B cell (primary cell): Measurements from ENCODE around the gene LPO. TPM values are rescaled to one million over a fixed set of nuclear protein-coding genes. Genes with fewer than 3 reads are reported as not detected.

ENCODE experiments used
- ATAC-seq: fragments of 200-7000 bp; cut with Tn5 transposase; one replicate; pipeline ENCODE4 v1.10.0; 2021; ENCODE audit warnings: low read depth, mild to moderate bottlenecking, moderate number of reproducible peaks, moderate library complexity
- CTCF ChIA-PET: fragments of 350-600 bp; sonication (Branson Sonifier 250); formaldehyde crosslinking; loops from one replicate; lab custom pipeline; 2021; ENCODE audit warnings: antibody characterized with exemption, inconsistent platforms; lab: Charles Lee
- POLR2A ChIA-PET: fragments of 350-600 bp; sonication (Branson Sonifier 250); formaldehyde crosslinking; loops from one replicate; lab custom pipeline; 2021; ENCODE audit warnings: antibody characterized with exemption; lab: Charles Lee
- DNase-seq: peaks from one replicate; pipeline ENCODE4 v3.0.0; 2013
- H2AFZ ChIP-seq: 2 replicates; pipeline ENCODE4 v1.6.1; 2012; ENCODE audit warnings: mild to moderate bottlenecking, low read depth, low read length; ENCODE audit not compliant: insufficient read depth, poor library complexity, severe bottlenecking
- H3K27ac ChIP-seq, 2 donors: 1 replicate in 1 of 2; 2 replicates in 1 of 2; pipeline ENCODE4 v1.5.1; 2012 to 2013; ENCODE audit warnings: low read length in 2 of 2, mild to moderate bottlenecking in 2 of 2, moderate library complexity in 1 of 2
- H3K27me3 ChIP-seq, 4 experiments: fragments of 200-600 bp in 1 of 4; sonication (generic) in 1 of 4; replicated peaks in 1 of 4; 1 replicate in 2 of 4; 2 replicates in 2 of 4; pipeline versions ENCODE4 v1.6.1 to v1.7.0; 2013 to 2016; ENCODE audit warnings: low read length in 3 of 4, mild to moderate bottlenecking in 2 of 4, mixed read lengths in 1 of 4, moderate library complexity in 1 of 4; ENCODE audit not compliant: insufficient read depth in 4 of 4, control insufficient read depth in 3 of 4; ENCODE audit errors: control extremely low read depth in 1 of 4
- H3K36me3 ChIP-seq, 2 experiments: replicated peaks in 1 of 2; 1 replicate in 1 of 2; 2 replicates in 1 of 2; pipeline versions ENCODE4 v1.6.1 to v1.7.1; 2013; ENCODE audit warnings: low read length in 1 of 2; ENCODE audit not compliant: insufficient read depth in 2 of 2, control insufficient read depth in 1 of 2; ENCODE audit errors: control extremely low read depth in 1 of 2, extremely low read depth in 1 of 2
- H3K4me1 ChIP-seq, 2 donors: fragments of 200-600 bp in 1 of 2; sonication (generic) in 1 of 2; 1 replicate in 1 of 2; 2 replicates in 1 of 2; pipeline versions ENCODE4 v1.5.1 to v1.6.1; 2013 to 2017; ENCODE audit warnings: low read length in 2 of 2; ENCODE audit not compliant: control insufficient read depth in 2 of 2, insufficient read depth in 2 of 2
- H3K4me2 ChIP-seq: replicated peaks from 2 replicates; pipeline ENCODE3; 2012; ENCODE audit warnings: mild to moderate bottlenecking, low read depth, low read length; ENCODE audit not compliant: poor library complexity, severe bottlenecking
- H3K4me3 ChIP-seq, 5 experiments: fragments of 200-600 bp in 1 of 5; sonication (generic) in 1 of 5; 1 replicate in 3 of 5; 2 replicates in 2 of 5; pipeline versions ENCODE4 v1.5.1 to v1.7.0; 2011 to 2016; ENCODE audit warnings: low read length in 4 of 5, mild to moderate bottlenecking in 4 of 5, low read depth in 2 of 5, control low read depth in 1 of 5, moderate library complexity in 1 of 5; ENCODE audit not compliant: insufficient read depth in 1 of 5; ENCODE audit errors: control extremely low read depth in 1 of 5, extremely low read depth in 1 of 5
- H3K79me2 ChIP-seq: fragments of 200-600 bp; sonication (generic); one replicate; pipeline ENCODE4 v1.6.0; 2016; ENCODE audit warnings: low read length; ENCODE audit not compliant: control insufficient read depth, insufficient read depth
- H3K9ac ChIP-seq: fragments of 200-600 bp; sonication (generic); 2 replicates; pipeline ENCODE4 v1.6.1; 2017; ENCODE audit warnings: mild to moderate bottlenecking, low read length, moderate library complexity
- H3K9me3 ChIP-seq, 3 donors: one replicate each; pipeline versions ENCODE4 v1.6.1 to v1.7.1; 2013; ENCODE audit warnings: low read length in 2 of 3; ENCODE audit not compliant: control insufficient read depth in 2 of 3, insufficient read depth in 1 of 3; ENCODE audit errors: control extremely low read depth in 1 of 3
- H4K20me1 ChIP-seq: 2 replicates; pipeline ENCODE4 v1.6.0; 2012; ENCODE audit warnings: mild to moderate bottlenecking, low read length; ENCODE audit not compliant: insufficient read depth, control insufficient read depth, poor library complexity, severe bottlenecking
- H3K27ac Mint-ChIP-seq: one replicate; pipeline ENCODE4 v1.8.0; 2021; ENCODE audit warnings: mixed read lengths
- H3K27me3 Mint-ChIP-seq: one replicate; pipeline ENCODE4 v1.8.0; 2021; ENCODE audit warnings: mixed read lengths
- H3K4me1 Mint-ChIP-seq: one replicate; pipeline ENCODE4 v1.8.0; 2021; ENCODE audit warnings: mixed read lengths
- H3K4me3 Mint-ChIP-seq: one replicate; pipeline ENCODE4 v1.8.0; 2021; ENCODE audit warnings: mixed read lengths
- H3K9me3 Mint-ChIP-seq: one replicate; pipeline ENCODE4 v1.8.0; 2022; ENCODE audit warnings: mixed read lengths; ENCODE audit not compliant: insufficient read depth
- EZH2 ChIP-seq: IDR thresholded peaks from 2 replicates; pipeline ENCODE4 v1.6.1; 2012; ENCODE audit warnings: borderline replicate concordance, low read depth, mild to moderate bottlenecking, moderate library complexity, low read length; ENCODE audit not compliant: insufficient read depth, poor library complexity, severe bottlenecking
- WGBS: methylation state at CpG from one replicate; pipeline ENCODE4 v1.1.5; 2013; ENCODE audit warnings: missing lambda C conversion rate; ENCODE audit not compliant: insufficient coverage; 5-methylcytosine and 5-hydroxymethylcytosine counted together
- intact Hi-C: fragments of 100-400 bp; cut with micrococcal nuclease; formaldehyde crosslinking; loops from one replicate; pipeline ENCODE4 v1.10.0; 2022
- polyA plus RNA-seq: library from polyadenylated mRNA; depleted of rRNA; stranded (reverse); fragments of >200 nt; gene quantifications from 2 replicates; pipeline ENCODE4 v1.2.3, GENCODE V29; 2012
- total RNA-seq, 2 donors: library from RNA; stranded (reverse); fragments of 120-200 nt in 1 of 2; gene quantifications; 1 replicate in 1 of 2; 2 replicates in 1 of 2; pipeline versions ENCODE4 v1.2.3 to v1.2.4, GENCODE V29; 2013 to 2022
- TF ChIP-seq, protein P1 (sequence below): fragments of 200-600 bp; IDR thresholded peaks from one replicate; pipeline ENCODE4 v1.8.0; 2022; ENCODE audit warnings: antibody characterized with exemption, mild to moderate bottlenecking

Gene LPO
- total and polyA plus RNA-seq, 2 donors (not counting 1 experiment from before 2014, with no cell fraction given) = not detected

DNA sequence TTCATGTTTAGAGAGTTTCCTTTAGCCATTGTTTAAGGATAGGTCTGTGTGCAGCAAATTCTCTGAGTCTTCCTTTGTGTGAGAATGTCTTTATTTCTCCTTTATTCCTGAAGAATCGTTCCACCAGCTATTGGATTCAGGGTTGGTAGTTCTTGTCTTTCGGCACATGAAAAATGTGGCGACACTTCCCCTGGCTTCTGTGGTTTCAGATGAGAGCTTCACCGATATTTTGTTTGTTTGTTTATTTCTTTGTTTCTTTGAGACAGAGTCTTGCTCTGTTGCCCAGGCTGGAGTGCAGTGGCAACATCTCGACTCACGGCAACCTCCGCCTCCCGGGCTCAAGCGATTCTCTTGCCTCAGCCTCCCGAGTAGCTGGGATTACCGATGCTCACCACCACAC is 23.8 kb downstream of the LPO start:
- H3K4me2 ChIP-seq = no peak overlapping the region
- peaks cover 0 to 23% (median 13%) of the 10 kb centered on the region in 4 experiments for H3K27me3 ChIP-seq
- H3K36me3 ChIP-seq = no peaks in the 10 kb centered on the region
- Mint-ChIP-seq H3K9me3 (no peaks in the 10 kb centered on the region), H3K4me1 (no peaks in the 10 kb centered on the region), H3K27me3 (peaks cover 69% of the 10 kb centered on the region), H3K4me3 (no peak overlapping the region), H3K27ac (no peak overlapping the region)
- H3K4me1 ChIP-seq = no peaks in the 10 kb centered on the region
- H3K9me3 ChIP-seq = no peaks in the 10 kb centered on the region
- WGBS = 86% methylated on average over 9 of the region's 11 CpGs
- ATAC-seq (no peak), DNase-seq (no peak)
- intact Hi-C loops = no loop called here
- H2AFZ ChIP-seq = no peak overlapping the region
- H3K4me3 ChIP-seq = no peak overlapping the region
- no peaks in the 10 kb centered on the region for H3K79me2 ChIP-seq
- CTCF ChIA-PET = no interaction called here
- POLR2A ChIA-PET = no interaction called here
- H4K20me1 ChIP-seq = no peaks in the 10 kb centered on the region
- TF ChIP-seq EZH2 = no peak
- TF ChIP-seq, protein P1, sequence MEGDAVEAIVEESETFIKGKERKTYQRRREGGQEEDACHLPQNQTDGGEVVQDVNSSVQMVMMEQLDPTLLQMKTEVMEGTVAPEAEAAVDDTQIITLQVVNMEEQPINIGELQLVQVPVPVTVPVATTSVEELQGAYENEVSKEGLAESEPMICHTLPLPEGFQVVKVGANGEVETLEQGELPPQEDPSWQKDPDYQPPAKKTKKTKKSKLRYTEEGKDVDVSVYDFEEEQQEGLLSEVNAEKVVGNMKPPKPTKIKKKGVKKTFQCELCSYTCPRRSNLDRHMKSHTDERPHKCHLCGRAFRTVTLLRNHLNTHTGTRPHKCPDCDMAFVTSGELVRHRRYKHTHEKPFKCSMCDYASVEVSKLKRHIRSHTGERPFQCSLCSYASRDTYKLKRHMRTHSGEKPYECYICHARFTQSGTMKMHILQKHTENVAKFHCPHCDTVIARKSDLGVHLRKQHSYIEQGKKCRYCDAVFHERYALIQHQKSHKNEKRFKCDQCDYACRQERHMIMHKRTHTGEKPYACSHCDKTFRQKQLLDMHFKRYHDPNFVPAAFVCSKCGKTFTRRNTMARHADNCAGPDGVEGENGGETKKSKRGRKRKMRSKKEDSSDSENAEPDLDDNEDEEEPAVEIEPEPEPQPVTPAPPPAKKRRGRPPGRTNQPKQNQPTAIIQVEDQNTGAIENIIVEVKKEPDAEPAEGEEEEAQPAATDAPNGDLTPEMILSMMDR = no peak
- no peak overlapping the region for H3K9ac ChIP-seq
- H3K27ac ChIP-seq = no peak overlapping the region

DNA sequence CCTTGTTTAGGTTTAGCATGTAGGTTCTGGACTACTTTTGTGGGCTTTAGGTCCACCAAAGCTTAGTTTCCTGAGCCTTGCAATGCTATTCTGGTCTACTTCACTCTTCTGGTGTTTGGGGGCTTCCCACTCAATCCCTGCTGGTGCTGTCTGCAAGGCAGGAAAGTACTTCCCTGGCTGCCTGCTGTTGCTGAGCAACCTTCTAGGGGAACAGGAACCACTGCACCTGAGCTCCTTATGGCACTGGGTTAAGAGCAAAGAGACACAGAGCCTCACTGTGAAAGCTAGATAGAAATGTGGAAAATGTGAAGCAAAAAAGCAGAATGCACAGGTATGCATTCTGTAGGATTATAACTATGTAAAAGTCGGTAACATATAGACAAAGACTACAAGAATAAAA is 25.4 kb downstream of the LPO start:
- no peak overlapping the region for H3K4me3 Mint-ChIP-seq
- H3K36me3 ChIP-seq = no peaks in the 10 kb centered on the region
- no peak overlapping the region for H3K4me3 ChIP-seq
- WGBS = no CpG with 5 or more reads among the region's 1 CpG
- H3K27ac ChIP-seq = no peak overlapping the region
- H3K27me3 Mint-ChIP-seq = peaks cover 72% of the 10 kb centered on the region
- no peaks in the 10 kb centered on the region for H4K20me1 ChIP-seq
- TF ChIP-seq EZH2 = no peak
- TF ChIP-seq, protein P1 = no peak
- DNase-seq (no peak), ATAC-seq (no peak)
- H2AFZ ChIP-seq = no peak overlapping the region
- ChIA-PET CTCF (no interaction called here), POLR2A (no interaction called here)
- H3K27me3 ChIP-seq = peaks cover 0 to 23% (median 13%) of the 10 kb centered on the region in 4 experiments
- H3K4me1 ChIP-seq = no peaks in the 10 kb centered on the region
- no peak overlapping the region for H3K27ac Mint-ChIP-seq
- H3K9ac ChIP-seq = no peak overlapping the region
- H3K4me2 ChIP-seq = no peak overlapping the region
- no peaks in the 10 kb centered on the region for H3K4me1 Mint-ChIP-seq
- H3K9me3 ChIP-seq = no peaks in the 10 kb centered on the region
- no peaks in the 10 kb centered on the region for H3K9me3 Mint-ChIP-seq
- intact Hi-C loops = no loop called here
- no peaks in the 10 kb centered on the region for H3K79me2 ChIP-seq
